Midbrain (tissue), 1 donor: Measurements from ENCODE around the gene ZNF236.
"Not testable (repeated sequence)": the region's sequence is repeated elsewhere in the genome, so short reads cannot be mapped to it uniquely, and the experiment has no call there.

Experiments used
- DNase-seq: peaks from one replicate; lab custom pipeline; 2025; lab: John Stamatoyannopoulos, UW

Gene ZNF236

DNA sequence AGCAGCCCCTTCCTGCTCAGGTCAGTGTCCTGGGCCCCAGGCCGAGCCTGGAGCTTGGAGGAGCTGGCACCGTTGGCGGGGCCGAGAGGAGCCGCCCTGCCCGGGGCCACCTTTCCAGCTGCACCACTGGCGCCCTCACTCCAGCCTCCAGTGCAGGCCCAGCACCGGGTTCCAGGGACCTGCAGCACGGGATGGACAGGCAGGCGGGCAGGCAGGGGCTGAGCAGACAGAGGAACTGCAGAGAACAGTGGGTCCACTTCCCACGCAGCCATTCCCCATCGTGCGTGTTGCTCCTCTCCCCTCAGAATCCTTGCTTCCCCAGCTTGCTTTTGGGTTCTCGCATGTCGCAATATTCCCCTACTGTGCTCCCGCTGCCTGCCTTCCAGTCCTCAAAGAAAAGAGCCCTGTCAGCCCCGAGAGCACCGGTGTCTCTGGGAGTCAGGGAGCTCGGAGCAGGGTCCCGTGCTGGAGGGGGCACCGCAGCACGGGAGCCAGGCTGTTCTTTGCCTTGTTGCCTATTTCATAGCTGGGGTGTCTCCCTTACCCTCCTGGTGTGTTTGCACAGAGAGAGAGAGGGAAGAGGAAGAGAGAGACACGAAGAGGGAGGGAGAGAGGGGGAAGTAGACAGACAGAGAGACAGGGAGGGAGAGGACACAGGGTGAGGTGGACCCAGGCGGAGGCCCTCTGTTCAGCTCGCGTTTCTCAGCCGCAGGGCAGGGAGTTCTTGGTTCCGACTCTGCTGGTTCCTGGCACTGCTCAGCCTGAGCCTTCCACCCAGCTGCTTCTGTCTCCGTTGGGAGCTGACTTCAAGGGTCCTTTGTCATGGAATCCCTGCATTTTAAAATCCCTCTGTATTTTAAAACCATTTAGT is 184.2 kb downstream of the ZNF236 start:
- peak; percentile 57 for DNase-seq

DNA sequence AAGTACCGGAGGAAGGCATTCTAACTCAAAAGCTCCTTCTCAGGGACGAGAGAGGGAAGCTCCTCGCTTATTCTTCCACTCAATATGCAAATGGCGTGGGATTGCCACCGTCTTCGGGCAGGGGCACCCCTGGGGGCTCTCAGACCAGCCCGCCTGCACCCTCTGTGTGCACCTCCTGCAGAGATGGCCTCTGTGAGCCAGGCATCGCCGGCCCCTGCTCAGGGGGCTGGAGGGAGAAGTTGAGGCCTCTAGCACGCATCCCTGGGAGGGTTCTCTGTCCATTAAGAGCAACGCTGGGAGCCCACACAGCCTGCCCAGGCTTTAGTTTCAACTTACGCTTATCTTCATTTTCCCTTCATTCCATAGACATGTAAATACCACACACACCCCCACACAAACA is 184.9 kb downstream of the ZNF236 start:
- DNase-seq = no peak

DNA sequence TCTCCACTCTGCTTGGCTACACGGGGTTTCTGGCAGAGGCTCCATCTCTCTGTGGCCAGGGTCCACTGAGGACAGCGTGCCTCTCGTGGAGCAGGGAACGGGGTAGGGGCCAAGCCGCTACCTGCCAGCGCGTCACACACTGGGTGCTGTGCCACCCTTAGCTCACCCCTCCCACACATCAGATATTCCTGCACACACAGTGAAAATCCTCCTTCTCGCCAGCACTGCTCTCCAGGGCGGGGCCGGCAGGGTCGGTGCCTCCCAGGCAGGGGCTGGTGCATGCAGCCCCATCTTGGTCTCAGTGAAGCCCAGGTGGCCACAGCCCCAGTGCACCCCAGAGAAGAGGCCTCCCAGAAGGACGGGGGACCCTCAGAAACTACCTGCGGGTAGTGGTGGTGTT is 185.6 kb downstream of the ZNF236 start:
- no peak for DNase-seq

DNA sequence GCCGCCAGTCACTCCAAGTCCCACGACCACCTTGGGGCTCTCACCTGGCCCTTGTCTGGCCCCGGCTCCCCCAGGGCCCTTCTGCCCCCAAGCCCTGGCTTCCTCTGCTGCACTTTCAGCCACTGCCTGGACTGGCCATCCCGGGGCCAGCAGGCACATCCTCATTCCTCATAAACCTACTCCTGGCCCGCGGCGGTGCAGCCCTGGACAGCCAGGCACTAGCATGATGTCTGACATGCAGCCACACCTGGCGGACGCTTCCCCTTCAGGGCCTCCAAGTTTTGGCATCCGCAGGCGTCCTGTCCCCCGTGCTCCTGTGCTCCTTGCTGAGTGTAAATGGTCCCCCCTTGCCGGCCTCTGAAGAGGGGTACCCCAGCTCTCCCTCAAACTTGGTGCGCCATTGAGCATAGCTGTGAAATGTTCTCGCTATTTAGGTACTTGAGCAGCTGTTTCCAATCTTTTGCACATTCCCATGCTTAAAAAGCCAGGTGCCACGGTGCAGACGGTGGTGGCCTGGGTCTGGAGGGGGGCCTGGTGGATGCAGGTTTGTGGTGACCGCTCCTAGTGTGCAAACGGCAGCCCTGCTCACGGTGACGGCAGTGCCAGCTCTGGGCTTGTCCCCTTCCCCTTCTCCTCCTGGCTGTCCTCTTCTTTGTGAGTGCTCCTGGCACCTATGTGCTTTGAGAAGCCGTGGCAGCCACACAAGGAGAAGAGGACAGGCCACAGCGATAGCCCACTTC is 186.4 kb downstream of the ZNF236 start:
- DNase-seq = no peak

DNA sequence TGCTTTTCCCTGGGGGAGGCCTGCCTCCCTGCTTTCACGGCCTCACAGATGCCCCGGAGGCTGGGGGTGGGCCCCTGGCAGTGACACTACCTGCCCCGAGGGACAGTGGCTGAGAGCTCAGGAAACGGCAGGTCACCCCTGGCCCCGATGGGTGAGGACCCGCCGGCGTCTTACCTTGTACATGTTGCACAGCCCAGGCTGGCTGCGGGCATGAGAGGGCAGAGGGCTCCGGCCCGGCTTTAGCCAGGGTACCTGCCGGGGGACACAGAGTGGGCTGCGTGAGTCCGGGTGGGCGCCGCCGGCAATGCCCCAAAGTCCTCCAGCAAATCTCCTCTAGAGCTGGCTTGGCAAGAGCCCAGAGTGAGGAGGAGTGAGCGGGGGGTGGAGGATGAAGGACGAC is 187.3 kb downstream of the ZNF236 start:
- no peak for DNase-seq

DNA sequence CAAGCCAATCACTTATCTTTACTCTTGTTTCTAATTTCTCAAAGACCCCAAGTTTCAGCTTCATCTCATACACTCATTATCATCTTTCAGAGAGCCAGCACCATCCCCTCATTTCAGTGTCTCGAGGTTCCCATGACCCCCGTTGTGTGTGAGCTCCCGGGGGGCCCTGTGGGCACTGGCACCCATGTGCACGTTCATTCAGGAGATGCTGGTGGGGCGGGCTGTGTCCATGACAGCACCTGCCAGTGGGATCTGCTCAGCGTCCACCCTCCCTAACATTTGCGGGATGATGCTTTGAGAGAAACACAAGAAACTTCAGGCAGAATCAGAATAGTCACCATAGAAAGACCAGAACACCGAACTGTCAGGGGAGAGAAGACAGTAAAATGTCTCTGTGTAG is 189.8 kb downstream of the ZNF236 start:
- DNase-seq = no peak

DNA sequence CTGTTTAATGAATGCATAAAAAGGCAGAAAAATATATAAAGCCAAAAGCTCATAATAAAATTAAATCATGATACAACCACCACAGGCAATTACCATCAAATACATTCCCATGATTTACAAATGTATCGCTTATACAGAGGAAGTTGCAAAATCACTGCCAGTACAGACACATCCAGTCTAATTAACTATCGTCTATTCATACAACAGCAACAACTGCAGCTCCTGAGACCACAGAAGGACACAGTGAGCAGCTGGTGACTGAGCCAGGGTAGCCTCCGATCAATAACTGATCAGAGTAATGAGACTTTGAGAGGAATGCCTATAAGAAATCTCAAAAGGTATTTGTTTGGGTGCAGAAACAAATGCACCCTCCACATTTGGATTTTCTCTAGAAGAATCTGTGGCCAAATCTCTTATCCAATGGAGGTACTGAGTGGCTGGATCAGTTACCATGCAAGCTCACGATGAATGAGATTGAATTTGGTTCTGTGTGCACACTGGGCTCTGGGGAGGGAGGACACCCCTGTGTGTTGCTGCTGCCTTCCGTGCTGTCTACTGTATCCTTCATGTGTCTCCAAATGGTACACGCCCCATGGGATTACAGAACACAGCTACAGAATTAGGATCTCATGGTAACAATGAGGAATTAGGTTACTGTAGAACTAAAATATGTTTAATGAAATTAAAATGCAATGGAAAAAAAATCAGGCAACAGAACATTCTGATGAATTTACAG is 190.6 kb downstream of the ZNF236 start:
- DNase-seq = no peak

DNA sequence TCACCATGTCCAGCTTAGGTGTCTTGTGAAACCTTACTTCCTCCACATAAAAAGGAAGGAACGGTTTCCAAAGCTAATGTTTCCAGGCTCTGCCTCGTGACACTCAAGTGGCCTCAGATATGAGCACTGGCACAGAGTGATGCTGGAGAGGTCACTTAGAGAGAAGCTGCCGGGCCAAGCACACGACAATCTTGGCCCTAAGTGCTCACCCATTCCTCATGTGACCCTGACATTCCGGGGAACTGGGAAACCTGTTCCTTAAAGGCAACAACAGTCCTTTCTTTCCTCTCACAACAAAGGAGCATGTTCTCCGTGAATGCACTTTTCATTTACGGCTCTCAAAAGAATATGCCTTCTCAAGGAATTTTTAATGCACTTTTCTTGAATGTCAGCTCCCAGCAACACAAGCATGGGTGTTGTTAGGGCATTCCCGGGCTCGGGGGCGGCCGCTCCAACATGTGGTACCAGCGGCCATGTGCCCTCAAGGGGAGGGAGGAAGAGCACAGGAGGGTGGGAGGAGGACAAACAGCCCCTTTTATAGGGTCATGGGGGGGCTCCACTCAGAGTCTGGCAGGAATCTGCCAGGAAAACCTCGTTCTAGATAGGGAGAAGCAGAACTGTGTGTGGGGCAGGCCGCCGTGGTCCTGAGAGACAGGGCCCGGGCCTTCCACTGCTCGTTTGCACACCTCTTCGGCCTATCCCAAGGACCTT is 191.6 kb downstream of the ZNF236 start:
- peak; percentile 72 for DNase-seq

DNA sequence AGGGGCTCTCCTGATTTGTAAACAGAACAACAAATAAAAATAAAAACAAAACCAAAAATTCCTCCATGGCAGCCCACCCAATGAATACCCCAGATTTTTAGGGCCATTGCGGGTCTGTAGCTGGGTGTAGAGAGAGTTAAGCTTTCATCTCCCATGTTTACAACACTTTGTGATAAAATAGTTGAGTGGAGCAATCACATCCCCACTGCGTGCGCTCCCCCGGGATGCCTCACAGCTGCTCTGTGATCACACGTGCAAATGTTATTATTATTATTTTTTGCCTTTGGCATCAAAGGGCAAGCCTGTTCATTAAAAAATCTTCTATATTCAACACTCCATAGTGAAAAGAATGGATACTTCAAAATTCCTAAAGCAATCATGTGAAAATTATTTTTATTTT is 192.2 kb downstream of the ZNF236 start:
- DNase-seq = no peak

DNA sequence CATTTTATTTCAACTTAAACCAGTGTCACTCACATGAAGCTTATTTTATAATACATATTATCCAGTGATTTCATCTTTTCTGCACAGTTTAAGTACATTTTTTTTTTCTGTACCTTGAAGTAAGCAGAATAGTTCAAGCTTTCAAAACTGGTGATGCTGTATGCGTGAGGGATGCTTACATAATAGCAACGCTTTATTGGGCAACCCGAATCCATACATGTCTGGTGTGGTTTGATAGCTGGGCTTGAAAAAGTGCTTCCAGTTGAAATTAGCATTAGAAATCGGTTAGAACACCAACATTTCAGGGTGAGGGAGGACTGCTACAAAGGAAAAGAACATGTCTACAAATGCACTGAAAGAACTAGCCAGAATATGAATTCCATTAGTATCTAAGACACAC is 192.8 kb downstream of the ZNF236 start:
- DNase-seq = peak; percentile 28

DNA sequence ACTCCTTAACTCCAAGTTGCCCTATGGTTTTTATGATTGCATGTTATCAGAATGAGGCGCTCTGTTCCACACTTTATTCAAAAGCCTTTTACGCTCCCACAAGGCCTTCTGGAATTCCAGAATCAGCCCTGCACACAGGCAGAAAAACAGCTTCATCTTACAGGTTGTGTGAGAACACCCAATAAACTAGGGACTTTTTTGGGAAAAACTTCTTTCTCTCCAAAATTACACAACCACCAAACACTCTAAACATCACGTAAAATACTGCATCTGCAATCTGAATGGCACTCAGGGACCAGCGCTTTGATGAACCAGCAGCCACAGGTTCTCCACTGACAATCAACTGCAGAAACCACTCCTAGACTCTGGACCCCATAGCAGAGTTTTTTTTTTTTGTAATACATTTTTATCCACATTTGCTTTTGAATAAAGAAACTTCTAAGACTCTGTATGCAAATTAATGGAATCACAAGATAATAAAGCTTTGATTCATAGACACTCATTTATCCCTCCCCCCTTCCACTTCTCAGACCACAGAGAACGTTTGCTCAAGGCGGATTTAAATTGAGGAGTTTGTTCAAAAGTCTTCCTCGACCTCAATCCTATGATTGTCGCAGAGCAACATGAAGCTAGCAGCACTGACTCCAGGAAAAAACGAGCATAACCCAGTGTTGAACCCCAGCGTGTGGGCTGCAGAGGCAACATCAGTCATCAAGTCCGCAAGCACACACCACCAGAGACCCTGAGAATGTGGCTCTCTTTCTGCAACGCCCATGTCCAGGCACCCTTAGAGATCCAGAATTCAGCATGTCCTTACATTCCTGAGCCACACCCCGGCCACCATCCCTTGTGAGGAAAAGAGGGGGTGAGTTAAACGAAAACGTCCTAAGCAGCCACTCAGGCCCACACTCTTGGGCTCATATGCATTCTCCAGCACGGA is 193.7 kb downstream of the ZNF236 start:
- DNase-seq = no peak

DNA sequence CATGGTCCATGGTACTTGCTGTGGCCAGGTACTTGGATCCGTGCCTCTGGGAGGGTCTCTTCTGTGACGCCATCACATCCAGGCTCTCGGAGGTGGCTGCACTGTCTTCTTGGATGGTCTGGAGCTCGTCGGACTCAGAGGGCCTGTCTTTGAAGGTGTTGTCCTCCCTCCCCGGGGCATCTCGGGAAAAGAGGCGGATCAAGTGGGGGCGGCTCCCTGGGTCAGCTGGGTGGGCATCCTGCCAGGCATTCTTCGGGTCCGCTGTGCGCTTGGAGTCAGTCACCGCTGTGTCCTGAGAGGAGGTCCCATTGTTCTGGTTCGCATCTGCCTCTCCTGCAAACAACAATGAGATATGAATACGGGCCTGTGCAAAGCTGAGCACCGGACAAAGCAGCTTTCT is 194.6 kb downstream of the ZNF236 start:
- peak; percentile 94 for DNase-seq

DNA sequence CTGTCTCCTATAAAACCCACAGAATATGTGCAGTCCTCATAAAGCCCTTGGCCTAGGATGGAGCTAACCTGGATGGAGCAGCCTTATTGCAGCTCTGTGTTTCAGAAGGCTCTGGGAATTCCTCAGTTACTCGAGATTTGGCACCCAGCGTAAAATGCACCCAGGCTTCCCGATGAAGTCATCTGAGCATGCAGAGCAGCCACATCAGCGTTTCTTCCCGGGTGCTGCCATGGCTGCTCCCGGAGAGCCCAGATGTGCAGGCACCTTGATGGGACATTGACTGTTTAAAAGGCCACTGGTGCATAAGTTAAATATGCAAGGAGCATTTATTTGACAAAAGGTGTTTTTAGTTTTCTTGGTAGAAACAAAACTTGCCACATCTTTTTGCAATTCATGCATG is 195.0 kb downstream of the ZNF236 start:
- peak; percentile 80 for DNase-seq

DNA sequence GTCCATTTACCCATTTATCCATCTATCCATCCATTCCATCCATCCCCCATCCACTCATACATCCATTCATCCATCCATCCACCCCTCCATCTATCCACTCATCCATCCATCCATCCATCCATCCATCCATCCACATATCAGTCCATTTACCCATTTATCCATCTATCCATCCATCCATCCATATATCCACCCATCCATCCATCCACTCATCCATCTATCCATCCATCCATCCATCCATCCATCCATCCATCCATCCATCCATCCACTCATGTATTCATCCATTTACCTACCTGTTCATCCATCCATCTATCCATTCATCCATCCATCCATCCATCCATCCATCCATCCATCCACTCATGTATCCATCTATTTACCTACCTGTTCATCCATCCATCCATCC is 196.3 kb downstream of the ZNF236 start:
- DNase-seq = not testable (repeated sequence)

DNA sequence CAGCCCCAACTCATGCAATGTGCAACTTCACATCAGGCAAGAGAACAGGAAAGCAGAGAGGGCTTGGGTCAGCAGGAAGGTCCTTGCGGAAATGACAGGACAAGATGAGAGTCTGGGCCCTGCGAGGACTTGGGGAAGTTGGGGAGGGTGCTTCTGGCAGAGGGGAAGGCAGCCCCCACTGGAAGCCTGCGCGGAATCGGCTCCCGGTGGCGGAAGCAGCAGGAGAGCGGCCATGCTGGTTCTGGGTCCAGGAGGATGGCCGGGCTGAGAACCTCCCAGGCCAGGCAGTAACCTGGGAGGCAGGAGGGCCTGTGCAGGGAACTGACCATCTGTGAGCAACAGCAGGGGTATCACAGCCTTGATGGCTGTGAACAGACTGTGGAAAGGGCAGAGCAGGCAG is 197.3 kb downstream of the ZNF236 start:
- no peak for DNase-seq
